NK-92 (cell line): ENCODE measurements around the gene CCDC81.

Source experiments
- DNase-seq: peaks from one replicate; lab custom pipeline; 2025; ENCODE audit not compliant: unreplicated experiment; lab: John Stamatoyannopoulos, UW

Gene CCDC81

GRCh38 chr11:86463120-86463519, 88.4 kb downstream of the CCDC81 start:
- DNase-seq: no peak

GRCh38 chr11:86463955-86464354, 89.3 kb downstream of the CCDC81 start:
- DNase-seq: no peak

DNA sequence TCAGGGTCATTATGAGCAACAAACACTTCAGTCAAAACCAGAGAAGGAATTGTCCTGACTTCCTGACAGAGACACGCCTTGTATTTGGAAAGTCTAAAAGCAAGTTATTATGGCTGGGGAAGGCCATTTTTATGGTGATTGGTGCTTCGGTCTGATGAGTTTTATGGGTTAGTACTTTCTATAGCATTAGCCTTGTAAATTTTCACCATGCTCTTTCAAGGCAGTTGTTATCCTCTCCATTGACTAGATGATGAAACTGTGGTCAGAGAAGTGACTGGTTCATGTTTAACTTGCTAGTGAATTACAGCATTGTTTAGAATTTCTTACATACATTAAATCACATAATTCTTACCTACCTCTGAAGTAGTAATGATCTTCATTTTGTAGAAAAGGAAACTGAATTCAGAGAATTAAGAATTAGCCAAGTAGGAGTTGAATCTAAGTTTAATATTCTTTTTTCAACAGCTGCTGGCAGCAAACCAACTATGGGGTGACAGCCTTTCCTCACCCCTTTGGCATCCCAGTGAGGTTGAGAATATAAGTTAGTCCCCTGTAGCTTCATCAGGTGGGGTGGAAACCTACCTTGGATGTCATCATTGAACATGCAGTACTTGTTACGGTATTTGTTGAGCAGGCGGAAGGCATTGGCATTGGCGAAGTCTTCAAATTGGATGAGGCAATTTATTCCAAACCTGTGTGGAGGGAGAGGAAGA, 90.0 kb downstream of the CCDC81 start:
- no peak for DNase-seq

DNA sequence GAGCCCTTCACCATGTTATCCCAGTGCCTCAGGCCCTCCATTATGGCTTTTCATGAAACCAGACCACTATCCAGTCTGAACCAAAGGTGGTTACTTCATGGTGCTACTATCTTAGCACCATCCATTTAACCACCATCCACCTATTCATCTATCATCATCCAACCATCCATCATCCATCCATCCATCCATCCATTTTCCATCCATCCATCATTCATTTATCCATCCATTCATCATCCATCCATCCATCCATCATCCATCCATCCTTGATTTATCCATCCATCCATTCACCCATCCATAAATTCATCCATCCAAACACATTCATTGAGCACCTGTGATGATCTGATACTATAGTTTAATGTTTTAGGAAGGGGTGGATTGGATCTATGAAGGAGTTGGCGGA, 93.5 kb downstream of the CCDC81 start:
- DNase-seq: no peak

GRCh38 chr11:86469491-86470388, 95.1 kb downstream of the CCDC81 start:
- no peak for DNase-seq
